GM12864 (cell line): ENCODE data around the gene TBX6.
"Not testable (repeated sequence)": the region's sequence is repeated elsewhere in the genome, so short reads cannot be mapped to it uniquely, and the experiment has no call there.

Source experiments
- DNase-seq: peaks from one replicate; pipeline ENCODE4 v3.0.0-alpha.2; 2011; ENCODE audit warnings: low read depth
- H3K4me3 ChIP-seq: 2 replicates; pipeline ENCODE4 v1.5.1; 2011; ENCODE audit warnings: mild to moderate bottlenecking, low read depth, low read length, control low read depth
- CTCF ChIP-seq: IDR thresholded peaks from 2 replicates; pipeline ENCODE4 v1.5.1; 2011; ENCODE audit warnings: low read depth, mild to moderate bottlenecking, moderate library complexity, low read length, control low read depth, inconsistent platforms; ENCODE audit errors: missing control alignments

TBX6 gene

GRCh38 chr16:30117768-30118167, 26.0 kb upstream of the TBX6 start:
- TF ChIP-seq CTCF: no peak
- no peak for DNase-seq

GRCh38 chr16:30116291-30117207, 24.8 kb upstream of the TBX6 start:
- TF ChIP-seq CTCF: no peak
- no peak overlapping the region for H3K4me3 ChIP-seq
- no peak for DNase-seq

More at GRCh38 chr16:30117768-30118167, 26.0 kb upstream of the TBX6 start:
- H3K4me3 ChIP-seq: no peak overlapping the region

- H3K4me3 ChIP-seq: no peak overlapping the region
- no peak for TF ChIP-seq CTCF
- no peak for DNase-seq
These were observed 23.5 kb upstream of the TBX6 start for GRCh38 chr16:30115238-30115637.

- DNase-seq, H3K4me3 ChIP-seq: not testable (repeated sequence)
These were observed 23.1 kb upstream of the TBX6 start for GRCh38 chr16:30114833-30115232.

- no peak for DNase-seq
- H3K4me3 ChIP-seq: no peak overlapping the region
- no peak for TF ChIP-seq CTCF
These were observed 22.7 kb upstream of the TBX6 start for GRCh38 chr16:30114411-30114810.

GRCh38 chr16:30113711-30114333, 22.1 kb upstream of the TBX6 start:
- H3K4me3 ChIP-seq: no peak overlapping the region
- no peak for TF ChIP-seq CTCF
- no peak for DNase-seq

- DNase-seq: no peak
- H3K4me3 ChIP-seq: no peak within 1 kb of the TSS
- no peak for TF ChIP-seq CTCF
These were observed 21.4 kb upstream of the TBX6 start, which contains the start of gene GDPD3 for GRCh38 chr16:30113031-30113710. Gene GDPD3, minus strand, starts transcription at chr16:30113537. Its CDS starts 59 bp downstream, at chr16:30113478.
